Body of pancreas (tissue), 4 donors: ENCODE results near the gene CAMK1D.

ENCODE experiments used
- POLR2A ChIP-seq, 3 donors: fragments of 450-650 bp; IDR thresholded peaks; one replicate each; pipeline ENCODE4 v1.6.1; 2016; ENCODE audit warnings: antibody characterized with exemption in 3 of 3, mild to moderate bottlenecking in 2 of 3
- TF ChIP-seq, protein P1 (sequence below), 7 experiments: fragments of 450-650 bp in 4 of 7; fragments of 200-600 bp in 3 of 7; sonication (generic) in 3 of 7; IDR thresholded peaks; one replicate each; pipeline ENCODE4 v1.5.1; 2016 to 2019; ENCODE audit warnings: antibody characterized with exemption in 7 of 7

DNA sequence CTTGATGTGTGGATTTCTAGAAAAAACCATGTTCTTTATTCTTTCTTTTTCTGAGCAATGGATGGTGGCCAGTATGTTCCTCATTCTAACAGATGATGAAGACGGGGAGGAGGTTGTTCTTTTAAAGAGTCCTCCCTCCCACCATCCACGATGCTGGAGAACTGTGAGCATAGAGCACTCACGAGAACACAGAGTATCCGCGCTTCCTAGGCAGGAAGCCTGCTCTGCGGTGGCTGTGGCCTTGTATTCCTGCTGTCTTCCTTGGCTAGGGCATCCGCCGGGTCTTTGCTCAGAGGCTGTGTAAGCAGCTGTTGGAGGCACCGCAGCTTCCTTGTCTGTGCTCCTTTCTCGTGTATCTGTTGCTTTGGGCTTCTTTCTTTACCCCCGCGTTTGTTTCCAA, 437.9 kb downstream of the CAMK1D start:
- TF ChIP-seq, protein P1, sequence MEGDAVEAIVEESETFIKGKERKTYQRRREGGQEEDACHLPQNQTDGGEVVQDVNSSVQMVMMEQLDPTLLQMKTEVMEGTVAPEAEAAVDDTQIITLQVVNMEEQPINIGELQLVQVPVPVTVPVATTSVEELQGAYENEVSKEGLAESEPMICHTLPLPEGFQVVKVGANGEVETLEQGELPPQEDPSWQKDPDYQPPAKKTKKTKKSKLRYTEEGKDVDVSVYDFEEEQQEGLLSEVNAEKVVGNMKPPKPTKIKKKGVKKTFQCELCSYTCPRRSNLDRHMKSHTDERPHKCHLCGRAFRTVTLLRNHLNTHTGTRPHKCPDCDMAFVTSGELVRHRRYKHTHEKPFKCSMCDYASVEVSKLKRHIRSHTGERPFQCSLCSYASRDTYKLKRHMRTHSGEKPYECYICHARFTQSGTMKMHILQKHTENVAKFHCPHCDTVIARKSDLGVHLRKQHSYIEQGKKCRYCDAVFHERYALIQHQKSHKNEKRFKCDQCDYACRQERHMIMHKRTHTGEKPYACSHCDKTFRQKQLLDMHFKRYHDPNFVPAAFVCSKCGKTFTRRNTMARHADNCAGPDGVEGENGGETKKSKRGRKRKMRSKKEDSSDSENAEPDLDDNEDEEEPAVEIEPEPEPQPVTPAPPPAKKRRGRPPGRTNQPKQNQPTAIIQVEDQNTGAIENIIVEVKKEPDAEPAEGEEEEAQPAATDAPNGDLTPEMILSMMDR (IDR thresholded peaks at IDR 0.05): no peak
- no peak for TF ChIP-seq POLR2A (IDR thresholded peaks at IDR 0.05)
